HCT116 (cell line): ENCODE results near the gene NOTCH1. TPM values are rescaled to one million over a fixed set of nuclear protein-coding genes. Genes with fewer than 3 reads are reported as not detected.

Experiments used
- ATAC-seq: fragments of 200-7000 bp; cut with Tn5 transposase; 2 replicates; pipeline ENCODE4 v1.9.1; 2020; ENCODE audit warnings: mild to moderate bottlenecking, moderate library complexity
- BruUV-seq: library from RNA; stranded (reverse); fragments of 400-500 nt; replicated peaks from 2 replicates; lab custom pipeline; 2021; lab: Mats Ljungman, UMichigan
- CTCF ChIA-PET: fragments of 300-600 bp; sonication (Branson Sonifier 250); formaldehyde crosslinking; loops from one replicate; lab custom pipeline; 2021; ENCODE audit warnings: antibody characterized with exemption; lab: Charles Lee
- POLR2A ChIA-PET: fragments of 300-600, 350-600 bp; sonication (Branson Sonifier 250); formaldehyde crosslinking; loops from one replicate; lab custom pipeline; 2021; ENCODE audit warnings: antibody characterized with exemption; lab: Charles Lee
- RAD21 ChIA-PET, 2 experiments: fragments of 300-600 bp; sonication (Branson Sonifier 250); formaldehyde crosslinking; loops; one replicate each; lab custom pipeline; 2023; ENCODE audit warnings: low total read pairs in 2 of 2; ENCODE audit not compliant: uncharacterized antibody in 2 of 2, unreplicated experiment in 2 of 2, low non-redundant PET in 1 of 2; lab: Charles Lee
- DNase-seq: peaks from one replicate; pipeline ENCODE4 v3.0.0-alpha.2; 2010; ENCODE audit warnings: low read depth, low spot score
- H2AFZ ChIP-seq: fragments of 200-600 bp; shearing (Covaris generic), sonication (generic); 2 replicates; pipeline ENCODE4 v1.6.1; 2017; ENCODE audit warnings: low read depth, mixed run types, mixed read lengths, antibody characterized with exemption, low read length; ENCODE audit not compliant: poor library complexity, severe bottlenecking
- H3K27ac ChIP-seq: 2 replicates; pipeline ENCODE4 v1.5.1; 2012; ENCODE audit warnings: low read depth, low read length
- H3K27me3 ChIP-seq: fragments of 200-600 bp; sonication (generic); 2 replicates; pipeline ENCODE4 v1.6.1; 2016; ENCODE audit warnings: mixed run types, low read length, mixed read lengths; ENCODE audit not compliant: insufficient read depth
- H3K36me3 ChIP-seq, 2 experiments: fragments of 200-500 bp in 1 of 2; fragments of 200-600 bp in 1 of 2; sonication (Bioruptor generic) in 1 of 2; sonication (generic) in 1 of 2; 2 replicates each; pipeline versions ENCODE4 v1.5.1 to v1.6.1; 2014 to 2016; ENCODE audit warnings: low read length in 2 of 2, inconsistent platforms in 1 of 2, mixed read lengths in 1 of 2, mixed run types in 1 of 2; ENCODE audit not compliant: insufficient read depth in 2 of 2, control insufficient read depth in 1 of 2
- H3K4me1 ChIP-seq, 2 experiments: fragments of 200-600 bp in 1 of 2; sonication (generic) in 1 of 2; 2 replicates each; pipeline versions ENCODE4 v1.5.1 to v1.6.1; 2012 to 2017; ENCODE audit warnings: low read length in 2 of 2, inconsistent platforms in 1 of 2, mild to moderate bottlenecking in 1 of 2, mixed read lengths in 1 of 2, mixed run types in 1 of 2, moderate library complexity in 1 of 2; ENCODE audit not compliant: insufficient read depth in 2 of 2, control insufficient read depth in 1 of 2
- H3K4me2 ChIP-seq: fragments of 200-600 bp; sonication (generic); 2 replicates; pipeline ENCODE4 v1.6.1; 2017; ENCODE audit warnings: mixed run types, low read length, mixed read lengths
- H3K4me3 ChIP-seq, 2 experiments: fragments of 200-600 bp in 1 of 2; sonication (generic) in 1 of 2; replicated peaks in 1 of 2; 2 replicates each; pipeline ENCODE4 v1.5.1; 2011 to 2016; ENCODE audit warnings: low read length in 2 of 2, control low read depth in 1 of 2, low read depth in 1 of 2, mild to moderate bottlenecking in 1 of 2, mixed read lengths in 1 of 2, mixed run types in 1 of 2
- H3K79me2 ChIP-seq: fragments of 200-600 bp; sonication (generic); 2 replicates; pipeline ENCODE4 v1.6.1; 2017; ENCODE audit warnings: mild to moderate bottlenecking, mixed run types, low read length, moderate library complexity, mixed read lengths; ENCODE audit not compliant: insufficient read depth
- H3K9ac ChIP-seq: fragments of 200-600 bp; sonication (generic); 2 replicates; pipeline ENCODE4 v1.6.1; 2016; ENCODE audit warnings: low read length, mixed read lengths
- H3K9me2 ChIP-seq: fragments of 200-600 bp; sonication (generic), shearing (Covaris generic); 2 replicates; pipeline ENCODE4 v1.6.1; 2017; ENCODE audit warnings: mixed run types, mild to moderate bottlenecking, moderate library complexity; ENCODE audit not compliant: insufficient read depth
- H3K9me3 ChIP-seq, 2 experiments: fragments of 200-500 bp in 1 of 2; fragments of 200-600 bp in 1 of 2; sonication (Bioruptor generic) in 1 of 2; sonication (generic) in 1 of 2; 2 replicates each; pipeline ENCODE4 v1.6.1; 2014 to 2017; ENCODE audit warnings: low read length in 2 of 2, mixed read lengths in 2 of 2, inconsistent platforms in 1 of 2, low read depth in 1 of 2, mild to moderate bottlenecking in 1 of 2, mixed run types in 1 of 2, moderate library complexity in 1 of 2; ENCODE audit not compliant: control insufficient read depth in 1 of 2, insufficient read depth in 1 of 2
- H4K20me1 ChIP-seq: fragments of 200-600 bp; sonication (generic), shearing (Covaris generic); 2 replicates; pipeline ENCODE4 v1.6.1; 2017; ENCODE audit warnings: mixed run types, mild to moderate bottlenecking, moderate library complexity; ENCODE audit not compliant: insufficient read depth
- CBX3 ChIP-seq: IDR thresholded peaks from 2 replicates; pipeline ENCODE4 v1.6.1; 2012; ENCODE audit warnings: low read depth
- CEBPB ChIP-seq: IDR thresholded peaks from 2 replicates; pipeline ENCODE4 v1.6.1; 2012; ENCODE audit warnings: low read depth
- ELF1 ChIP-seq: IDR thresholded peaks from 2 replicates; pipeline ENCODE4 v1.6.1; 2012; ENCODE audit warnings: low read depth, borderline replicate concordance
- EZH2 ChIP-seq: fragments of 200-600 bp; sonication (generic); IDR thresholded peaks from 2 replicates; pipeline ENCODE4 v1.6.1; 2017; ENCODE audit warnings: antibody characterized with exemption, mixed run types
- EZH2phosphoT487 ChIP-seq: fragments of 200-600 bp; IDR thresholded peaks from 2 replicates; pipeline ENCODE4 v1.6.1; 2018; ENCODE audit warnings: antibody characterized with exemption, borderline replicate concordance
- FOSL1 ChIP-seq: IDR thresholded peaks from 2 replicates; pipeline ENCODE4 v1.6.1; 2012; ENCODE audit warnings: low read depth
- JUND ChIP-seq: IDR thresholded peaks from 2 replicates; pipeline ENCODE4 v1.6.1; 2012
- POLR2A ChIP-seq: IDR thresholded peaks from 2 replicates; pipeline ENCODE4 v1.7.0; 2011; ENCODE audit warnings: borderline replicate concordance; ENCODE audit not compliant: insufficient read depth, insufficient read length; ENCODE audit errors: extremely low read depth
- REST ChIP-seq: IDR thresholded peaks from 2 replicates; pipeline ENCODE4 v1.6.1; 2012; ENCODE audit warnings: low read depth
- SP1 ChIP-seq: IDR thresholded peaks from 2 replicates; pipeline ENCODE4 v1.6.1; 2012; ENCODE audit warnings: low read depth
- SRF ChIP-seq: IDR thresholded peaks from 2 replicates; pipeline ENCODE4 v1.6.1; 2012; ENCODE audit warnings: low read depth
- ZFX ChIP-seq: fragments of 450-650 bp; IDR thresholded peaks from 2 replicates; pipeline ENCODE4 v1.6.1; 2017
- ZNF274 ChIP-seq: fragments of 200-500 bp; sonication (Bioruptor generic); IDR thresholded peaks from 2 replicates; pipeline ENCODE4 v1.6.1; 2014; ENCODE audit warnings: mild to moderate bottlenecking, low read depth, low read length, inconsistent platforms
- intact Hi-C: fragments of 100-400 bp; cut with micrococcal nuclease; formaldehyde crosslinking; loops from 2 replicates; pipeline ENCODE4 v1.10.0; 2022
- total RNA-seq: library from RNA; stranded (reverse); gene quantifications from one replicate; pipeline ENCODE4 v1.2.1, GENCODE V29; 2021; ENCODE audit not compliant: unreplicated experiment
- TF ChIP-seq, protein P1 (sequence below), 3 experiments: fragments of 200-600 bp in 1 of 3; sonication (generic) in 1 of 3; IDR thresholded peaks in 2 of 3; conservative IDR thresholded peaks in 1 of 3; 2 replicates each; pipeline ENCODE4 v1.5.1; 2012 to 2017; ENCODE audit warnings: low read depth in 2 of 3, low read length in 2 of 3, antibody characterized with exemption in 1 of 3, borderline replicate concordance in 1 of 3, control low read depth in 1 of 3, mild to moderate bottlenecking in 1 of 3, mixed read lengths in 1 of 3, mixed run types in 1 of 3, moderate library complexity in 1 of 3; ENCODE audit not compliant: insufficient read depth in 1 of 3
- TF ChIP-seq, protein P2 (sequence below): IDR thresholded peaks from 2 replicates; pipeline ENCODE4 v1.6.1; 2011; ENCODE audit warnings: mild to moderate bottlenecking, low read length, moderate library complexity; ENCODE audit not compliant: insufficient replicate concordance; ENCODE audit errors: extremely low read depth
- TF ChIP-seq, protein P3 (sequence below): IDR thresholded peaks from 2 replicates; pipeline ENCODE4 v1.6.1; 2012

The NOTCH1 gene
- total RNA-seq, 1 experiment from 2014 or later = 36.2 TPM

DNA sequence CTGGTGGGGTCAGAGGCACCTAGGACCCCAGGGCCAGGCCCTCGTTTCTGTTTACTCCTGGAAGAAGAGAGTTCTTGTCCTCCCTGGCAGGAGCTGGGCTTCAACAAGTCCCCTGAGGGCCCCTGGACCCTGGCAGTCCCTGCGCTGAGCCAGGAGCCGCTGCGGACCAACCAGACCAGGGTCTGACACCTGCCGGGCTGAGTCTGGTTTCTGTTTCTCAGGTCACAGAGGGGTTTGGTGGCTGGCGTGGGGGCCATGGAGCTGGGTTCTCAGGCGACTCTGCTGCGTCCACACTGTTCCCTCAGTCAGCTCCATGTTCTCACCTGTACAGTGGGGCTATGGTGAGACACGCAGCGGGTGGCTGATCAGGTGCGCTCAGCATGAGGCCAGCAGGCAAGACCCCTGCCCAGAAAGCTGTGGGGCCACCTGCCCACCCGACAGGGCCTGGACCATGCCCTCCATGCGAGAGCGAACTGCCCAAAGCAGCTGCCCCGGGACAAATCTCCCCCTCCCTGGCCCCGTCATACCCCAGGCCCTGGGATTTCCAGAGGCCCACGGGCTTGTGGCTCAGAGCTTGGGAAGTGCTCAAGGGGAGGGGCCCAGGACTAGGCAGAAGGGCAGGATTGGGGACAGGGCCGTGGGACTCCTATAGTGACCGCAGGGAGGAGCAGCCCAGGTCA, 17.9 kb upstream of the NOTCH1 start:
- H3K27me3 ChIP-seq = no peaks in the 10 kb centered on the region
- intact Hi-C loops = no loop called here
- POLR2A ChIA-PET = interaction anchor here (1.4 kb wide), 1 partner anchor 15 kb away, joined by 3 read pairs; no protein-coding TSS in a partner anchor
- H3K36me3 ChIP-seq = no peaks in the 10 kb centered on the region
- ATAC-seq (no peak), DNase-seq (no peak)
- no peak for TF ChIP-seq JUND
- no peak for TF ChIP-seq ZFX
- no peak for TF ChIP-seq CBX3
- no peak for TF ChIP-seq SRF
- TF ChIP-seq POLR2A = no peak
- TF ChIP-seq ZNF274 = no peak
- TF ChIP-seq, protein P1, sequence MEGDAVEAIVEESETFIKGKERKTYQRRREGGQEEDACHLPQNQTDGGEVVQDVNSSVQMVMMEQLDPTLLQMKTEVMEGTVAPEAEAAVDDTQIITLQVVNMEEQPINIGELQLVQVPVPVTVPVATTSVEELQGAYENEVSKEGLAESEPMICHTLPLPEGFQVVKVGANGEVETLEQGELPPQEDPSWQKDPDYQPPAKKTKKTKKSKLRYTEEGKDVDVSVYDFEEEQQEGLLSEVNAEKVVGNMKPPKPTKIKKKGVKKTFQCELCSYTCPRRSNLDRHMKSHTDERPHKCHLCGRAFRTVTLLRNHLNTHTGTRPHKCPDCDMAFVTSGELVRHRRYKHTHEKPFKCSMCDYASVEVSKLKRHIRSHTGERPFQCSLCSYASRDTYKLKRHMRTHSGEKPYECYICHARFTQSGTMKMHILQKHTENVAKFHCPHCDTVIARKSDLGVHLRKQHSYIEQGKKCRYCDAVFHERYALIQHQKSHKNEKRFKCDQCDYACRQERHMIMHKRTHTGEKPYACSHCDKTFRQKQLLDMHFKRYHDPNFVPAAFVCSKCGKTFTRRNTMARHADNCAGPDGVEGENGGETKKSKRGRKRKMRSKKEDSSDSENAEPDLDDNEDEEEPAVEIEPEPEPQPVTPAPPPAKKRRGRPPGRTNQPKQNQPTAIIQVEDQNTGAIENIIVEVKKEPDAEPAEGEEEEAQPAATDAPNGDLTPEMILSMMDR (IDR thresholded peaks at IDR 0.05 in 2 of 3, conservative IDR thresholded peaks at IDR 0.05 in 1 of 3; ENCODE audit: borderline replicate concordance in 1 of 3, insufficient read depth in 1 of 3, low read depth in 2 of 3, low read length in 2 of 3) = no peak
- TF ChIP-seq SP1 = no peak
- TF ChIP-seq EZH2 = no peak
- no peak for TF ChIP-seq REST
- TF ChIP-seq ELF1 = no peak
- TF ChIP-seq FOSL1 = no peak
- no peak for TF ChIP-seq CEBPB
- no peak for TF ChIP-seq EZH2phosphoT487
- TF ChIP-seq, protein P2, sequence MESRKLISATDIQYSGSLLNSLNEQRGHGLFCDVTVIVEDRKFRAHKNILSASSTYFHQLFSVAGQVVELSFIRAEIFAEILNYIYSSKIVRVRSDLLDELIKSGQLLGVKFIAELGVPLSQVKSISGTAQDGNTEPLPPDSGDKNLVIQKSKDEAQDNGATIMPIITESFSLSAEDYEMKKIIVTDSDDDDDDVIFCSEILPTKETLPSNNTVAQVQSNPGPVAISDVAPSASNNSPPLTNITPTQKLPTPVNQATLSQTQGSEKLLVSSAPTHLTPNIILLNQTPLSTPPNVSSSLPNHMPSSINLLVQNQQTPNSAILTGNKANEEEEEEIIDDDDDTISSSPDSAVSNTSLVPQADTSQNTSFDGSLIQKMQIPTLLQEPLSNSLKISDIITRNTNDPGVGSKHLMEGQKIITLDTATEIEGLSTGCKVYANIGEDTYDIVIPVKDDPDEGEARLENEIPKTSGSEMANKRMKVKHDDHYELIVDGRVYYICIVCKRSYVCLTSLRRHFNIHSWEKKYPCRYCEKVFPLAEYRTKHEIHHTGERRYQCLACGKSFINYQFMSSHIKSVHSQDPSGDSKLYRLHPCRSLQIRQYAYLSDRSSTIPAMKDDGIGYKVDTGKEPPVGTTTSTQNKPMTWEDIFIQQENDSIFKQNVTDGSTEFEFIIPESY = no peak
- TF ChIP-seq, protein P3, sequence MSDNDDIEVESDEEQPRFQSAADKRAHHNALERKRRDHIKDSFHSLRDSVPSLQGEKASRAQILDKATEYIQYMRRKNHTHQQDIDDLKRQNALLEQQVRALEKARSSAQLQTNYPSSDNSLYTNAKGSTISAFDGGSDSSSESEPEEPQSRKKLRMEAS = no peak
- no peak overlapping the region; the same call in 1 of the 2 replicates for H3K27ac ChIP-seq
- H3K9me3 ChIP-seq = peaks cover 5 to 7% of the 10 kb centered on the region in 2 experiments; a peak in 1 of 4 replicates
- no peak overlapping the region for H2AFZ ChIP-seq
- no peaks in the 10 kb centered on the region for H4K20me1 ChIP-seq
- no peaks in the 10 kb centered on the region for H3K79me2 ChIP-seq
- no peak overlapping the region for H3K9ac ChIP-seq
- H3K4me1 ChIP-seq = peaks cover 14 to 40% of the 10 kb centered on the region in 2 experiments
- H3K4me3 ChIP-seq = no peak overlapping the region
- CTCF ChIA-PET = no interaction called here
- no TSS peak for BruUV-seq
- H3K4me2 ChIP-seq = no peak overlapping the region
- RAD21 ChIA-PET = no interaction called here
- H3K9me2 ChIP-seq = no peaks in the 10 kb centered on the region
